ENCODE data around the gene LYST.

The LYST gene

GRCh38 chr1:235866913-235867845 lies 473 bp upstream of the LYST start:
- TF ChIP-seq, protein P1, sequence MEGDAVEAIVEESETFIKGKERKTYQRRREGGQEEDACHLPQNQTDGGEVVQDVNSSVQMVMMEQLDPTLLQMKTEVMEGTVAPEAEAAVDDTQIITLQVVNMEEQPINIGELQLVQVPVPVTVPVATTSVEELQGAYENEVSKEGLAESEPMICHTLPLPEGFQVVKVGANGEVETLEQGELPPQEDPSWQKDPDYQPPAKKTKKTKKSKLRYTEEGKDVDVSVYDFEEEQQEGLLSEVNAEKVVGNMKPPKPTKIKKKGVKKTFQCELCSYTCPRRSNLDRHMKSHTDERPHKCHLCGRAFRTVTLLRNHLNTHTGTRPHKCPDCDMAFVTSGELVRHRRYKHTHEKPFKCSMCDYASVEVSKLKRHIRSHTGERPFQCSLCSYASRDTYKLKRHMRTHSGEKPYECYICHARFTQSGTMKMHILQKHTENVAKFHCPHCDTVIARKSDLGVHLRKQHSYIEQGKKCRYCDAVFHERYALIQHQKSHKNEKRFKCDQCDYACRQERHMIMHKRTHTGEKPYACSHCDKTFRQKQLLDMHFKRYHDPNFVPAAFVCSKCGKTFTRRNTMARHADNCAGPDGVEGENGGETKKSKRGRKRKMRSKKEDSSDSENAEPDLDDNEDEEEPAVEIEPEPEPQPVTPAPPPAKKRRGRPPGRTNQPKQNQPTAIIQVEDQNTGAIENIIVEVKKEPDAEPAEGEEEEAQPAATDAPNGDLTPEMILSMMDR (IDR thresholded peaks at IDR 0.05): no peak
- H3K36me3 ChIP-seq (ENCODE audit: control insufficient read depth, insufficient read depth, low read length): no peaks in the 10 kb centered on the region
- H3K4me2 ChIP-seq (ENCODE audit: low read length): peak overlapping the region; percentile 74
- peak overlapping the region; percentile 87 for H2AFZ ChIP-seq
- H3K4me1 ChIP-seq: peaks cover 3% of the 10 kb centered on the region
- H3K9me3 ChIP-seq (ENCODE audit: control insufficient read depth, low read length): no peaks in the 10 kb centered on the region
- H3K79me2 ChIP-seq: peaks cover 13% of the 10 kb centered on the region
- peak overlapping the region; percentile 85 for H3K27ac ChIP-seq
- H3K27me3 ChIP-seq (ENCODE audit: control insufficient read depth, insufficient read depth, low read length): no peaks in the 10 kb centered on the region
- peak overlapping the region; percentile 86 for H3K4me3 ChIP-seq (ENCODE audit: low read depth, low read length)
- no peak overlapping the region for H3K9ac ChIP-seq

DNA sequence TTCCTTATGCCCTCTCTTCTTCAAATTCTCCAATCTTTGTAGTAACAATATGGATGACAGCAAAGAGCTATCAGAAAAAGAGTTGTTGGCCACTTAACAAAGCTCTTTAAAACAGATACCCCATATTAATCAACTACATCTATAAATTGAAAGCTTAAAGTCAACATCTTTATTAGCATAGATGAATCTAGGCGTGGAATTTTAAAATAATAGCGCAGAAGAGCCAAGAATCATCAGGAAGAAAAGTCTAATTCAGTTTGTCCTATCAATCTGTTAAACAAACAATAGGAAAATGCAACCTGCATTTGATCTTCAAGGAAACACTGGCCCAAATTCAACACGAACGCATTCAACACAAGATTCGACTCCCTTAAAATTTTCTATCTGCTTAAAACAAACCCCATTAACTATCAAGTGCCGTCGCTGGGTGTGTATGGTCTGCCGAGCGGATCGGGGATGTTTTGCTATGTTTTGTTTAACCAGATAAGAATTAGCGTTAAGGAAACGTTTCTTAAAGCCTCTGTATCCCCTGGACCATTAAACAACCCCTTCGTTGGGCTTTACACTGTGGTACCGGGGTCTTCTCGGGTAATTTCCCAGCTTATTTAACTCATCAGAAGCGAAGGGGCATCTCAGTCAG lies 1.0 kb downstream of the LYST start:
- H3K27ac ChIP-seq: peak overlapping the region; percentile 85
- H3K9me3 ChIP-seq (ENCODE audit: control insufficient read depth, low read length): no peaks in the 10 kb centered on the region
- H3K4me2 ChIP-seq (ENCODE audit: low read length): peak overlapping the region; percentile 92
- peak overlapping the region; percentile 86 for H3K4me3 ChIP-seq (ENCODE audit: low read depth, low read length)
- peaks cover 17% of the 10 kb centered on the region for H3K79me2 ChIP-seq
- H3K36me3 ChIP-seq (ENCODE audit: control insufficient read depth, insufficient read depth, low read length): no peaks in the 10 kb centered on the region
- peaks cover 3% of the 10 kb centered on the region for H3K4me1 ChIP-seq
- H3K9ac ChIP-seq: no peak overlapping the region
- peak overlapping the region; percentile 87 for H2AFZ ChIP-seq
- H3K27me3 ChIP-seq (ENCODE audit: control insufficient read depth, insufficient read depth, low read length): no peaks in the 10 kb centered on the region
- TF ChIP-seq, protein P1 (IDR thresholded peaks at IDR 0.05): peak; percentile 15

- Histone ChIP-seq H2AFZ (no peak overlapping the region), H3K4me2 (ENCODE audit: low read length) (peak overlapping the region; percentile 30), H3K79me2 (peaks cover 17% of the 10 kb centered on the region), H3K4me3 (ENCODE audit: low read depth, low read length) (peak overlapping the region; percentile 86), H3K9ac (no peak overlapping the region), H3K27ac (no peak overlapping the region), H3K36me3 (ENCODE audit: control insufficient read depth, insufficient read depth, low read length) (no peaks in the 10 kb centered on the region), H3K27me3 (ENCODE audit: control insufficient read depth, insufficient read depth, low read length) (no peaks in the 10 kb centered on the region), H3K9me3 (ENCODE audit: control insufficient read depth, low read length) (no peaks in the 10 kb centered on the region), H3K4me1 (peaks cover 3% of the 10 kb centered on the region)
- TF ChIP-seq, protein P1 (IDR thresholded peaks at IDR 0.05): no peak
These were observed 1.7 kb downstream of the LYST start for GRCh38 chr1:235864931-235865525.

GRCh38 chr1:235864469-235864868 lies 2.2 kb downstream of the LYST start:
- Histone ChIP-seq H3K9ac (no peak overlapping the region), H3K4me2 (ENCODE audit: low read length) (no peak overlapping the region), H2AFZ (no peak overlapping the region), H3K27me3 (ENCODE audit: control insufficient read depth, insufficient read depth, low read length) (no peaks in the 10 kb centered on the region), H3K4me1 (peaks cover 3% of the 10 kb centered on the region), H3K27ac (no peak overlapping the region), H3K9me3 (ENCODE audit: control insufficient read depth, low read length) (no peaks in the 10 kb centered on the region), H3K36me3 (ENCODE audit: control insufficient read depth, insufficient read depth, low read length) (no peaks in the 10 kb centered on the region), H3K4me3 (ENCODE audit: low read depth, low read length) (no peak overlapping the region), H3K79me2 (peaks cover 17% of the 10 kb centered on the region)
- TF ChIP-seq, protein P1 (IDR thresholded peaks at IDR 0.05): no peak

Data from parathyroid adenoma (tissue), 2 donors.